Hepatocyte (in vitro differentiated cells): ENCODE data around the gene VGLL2. TPM values are rescaled to one million over a fixed set of nuclear protein-coding genes. Genes with fewer than 3 reads are reported as not detected.
"Not testable (repeated sequence)": the region's sequence is repeated elsewhere in the genome, so short reads cannot be mapped to it uniquely, and the experiment has no call there.

ENCODE experiments used
- DNase-seq: peaks from one replicate; pipeline ENCODE4 v3.0.0-alpha.2; 2016; ENCODE audit warnings: low spot score
- H2AFZ ChIP-seq: fragments of 200-600 bp; sonication (generic); 2 replicates; pipeline ENCODE4 v1.6.0; 2016; ENCODE audit warnings: antibody characterized with exemption, mild to moderate bottlenecking
- H3K27ac ChIP-seq: fragments of 200-600 bp; sonication (generic); 2 replicates; pipeline ENCODE4 v1.5.1; 2016; ENCODE audit warnings: mild to moderate bottlenecking
- H3K27me3 ChIP-seq: fragments of 200-600 bp; sonication (generic); 2 replicates; pipeline ENCODE4 v1.6.1; 2016
- H3K36me3 ChIP-seq: fragments of 200-600 bp; sonication (generic); replicated peaks from 2 replicates; pipeline ENCODE4 v1.5.1; 2016; ENCODE audit warnings: low read depth; ENCODE audit not compliant: insufficient read depth
- H3K4me1 ChIP-seq: fragments of 200-600 bp; sonication (generic); 2 replicates; pipeline ENCODE4 v1.5.1; 2016; ENCODE audit warnings: mild to moderate bottlenecking, moderate library complexity; ENCODE audit not compliant: insufficient read depth
- H3K4me2 ChIP-seq: fragments of 200-600 bp; sonication (generic); 2 replicates; pipeline ENCODE4 v1.6.0; 2016
- H3K4me3 ChIP-seq: fragments of 200-600 bp; sonication (generic); 2 replicates; pipeline ENCODE4 v1.5.1; 2016; ENCODE audit warnings: mild to moderate bottlenecking
- H3K79me2 ChIP-seq: fragments of 200-600 bp; sonication (generic); 2 replicates; pipeline ENCODE4 v1.6.0; 2017; ENCODE audit warnings: mild to moderate bottlenecking
- H3K9me2 ChIP-seq: fragments of 200-600 bp; sonication (generic); replicated peaks from 2 replicates; pipeline ENCODE4 v1.6.0; 2017; ENCODE audit warnings: mild to moderate bottlenecking; ENCODE audit not compliant: insufficient read depth
- H3K9me3 ChIP-seq: fragments of 200-600 bp; sonication (generic); 2 replicates; pipeline ENCODE4 v1.5.1; 2016; ENCODE audit warnings: low read depth, mild to moderate bottlenecking
- H4K20me1 ChIP-seq: fragments of 200-600 bp; sonication (generic); 2 replicates; pipeline ENCODE4 v1.6.0; 2016; ENCODE audit warnings: mild to moderate bottlenecking; ENCODE audit not compliant: insufficient read depth, poor library complexity, severe bottlenecking
- CTCF ChIP-seq: fragments of 200-600 bp; sonication (generic); IDR thresholded peaks from 2 replicates; pipeline ENCODE4 v1.5.1; 2016; ENCODE audit warnings: antibody characterized with exemption, mild to moderate bottlenecking; ENCODE audit not compliant: poor library complexity
- EZH2 ChIP-seq: fragments of 200-600 bp; sonication (generic); IDR thresholded peaks from 2 replicates; pipeline ENCODE4 v1.6.1; 2016; ENCODE audit warnings: antibody characterized with exemption, mild to moderate bottlenecking, borderline replicate concordance
- EZH2phosphoT487 ChIP-seq: fragments of 200-600 bp; sonication (generic); IDR thresholded peaks from one replicate; pipeline ENCODE4 v1.6.1; 2018; ENCODE audit warnings: antibody characterized with exemption, mild to moderate bottlenecking, low read depth, moderate library complexity; ENCODE audit not compliant: unreplicated experiment, severe bottlenecking
- WGBS: methylation state at CpG from one replicate; pipeline ENCODE4 v1.1.6; 2016; ENCODE audit warnings: low lambda C conversion rate; ENCODE audit errors: missing lambda C conversion rate; 5-methylcytosine and 5-hydroxymethylcytosine counted together
- polyA plus RNA-seq: library from polyadenylated mRNA; unstranded; fragments of >200 nt; fragmentation: Nextera tagmentation; extraction: Ambion mirVana; gene quantifications from 2 replicates; pipeline ENCODE4 v1.2.1, GENCODE V29; 2016
- total RNA-seq: library from RNA; depleted of rRNA; stranded (reverse); fragments of >200 nt; gene quantifications from 2 replicates; pipeline ENCODE4 v1.2.3, GENCODE V29; 2014

Gene VGLL2
- total and polyA plus RNA-seq, 2 experiments from 2014 or later = not detected

GRCh38 chr6:117231466-117231865 is 33.9 kb upstream of the VGLL2 start:
- Histone ChIP-seq H2AFZ (no peak overlapping the region), H3K9me2 (no peaks in the 10 kb centered on the region), H3K27ac (no peak overlapping the region), H4K20me1 (no peaks in the 10 kb centered on the region), H3K27me3 (no peaks in the 10 kb centered on the region), H3K4me2 (no peak overlapping the region), H3K4me3 (no peak overlapping the region), H3K9me3 (no peaks in the 10 kb centered on the region), H3K4me1 (no peaks in the 10 kb centered on the region), H3K79me2 (no peaks in the 10 kb centered on the region), H3K36me3 (no peaks in the 10 kb centered on the region)
- DNase-seq = no peak
- 91% methylated on average over 2 of the region's 2 CpGs for WGBS
- TF ChIP-seq CTCF (no peak), EZH2 (no peak), EZH2phosphoT487 (no peak)

GRCh38 chr6:117232196-117232595 is 33.2 kb upstream of the VGLL2 start:
- Histone ChIP-seq H3K27me3 (no peaks in the 10 kb centered on the region), H2AFZ (no peak overlapping the region), H3K9me2 (no peaks in the 10 kb centered on the region), H3K36me3 (no peaks in the 10 kb centered on the region), H3K79me2 (no peaks in the 10 kb centered on the region), H4K20me1 (no peaks in the 10 kb centered on the region), H3K4me3 (no peak overlapping the region), H3K9me3 (no peaks in the 10 kb centered on the region), H3K4me1 (no peaks in the 10 kb centered on the region), H3K4me2 (no peak overlapping the region), H3K27ac (no peak overlapping the region)
- TF ChIP-seq EZH2 (no peak), CTCF (no peak), EZH2phosphoT487 (no peak)
- no peak for DNase-seq
- WGBS = 75% methylated on average over 4 of the region's 4 CpGs

- no peak overlapping the region for H3K4me2 ChIP-seq
- H3K4me1 ChIP-seq = no peaks in the 10 kb centered on the region
- H3K27ac ChIP-seq = no peak overlapping the region
- no peaks in the 10 kb centered on the region for H3K9me2 ChIP-seq
- no peak overlapping the region for H3K4me3 ChIP-seq
- TF ChIP-seq CTCF = no peak
- TF ChIP-seq EZH2 = no peak
- TF ChIP-seq EZH2phosphoT487 = no peak
- H2AFZ ChIP-seq = no peak overlapping the region
- H3K36me3 ChIP-seq = no peaks in the 10 kb centered on the region
- DNase-seq = no peak
- WGBS = 89% methylated on average over 3 of the region's 3 CpGs
- no peaks in the 10 kb centered on the region for H3K79me2 ChIP-seq
- no peaks in the 10 kb centered on the region for H3K9me3 ChIP-seq
- no peaks in the 10 kb centered on the region for H4K20me1 ChIP-seq
- no peaks in the 10 kb centered on the region for H3K27me3 ChIP-seq
Observed at GRCh38 chr6:117233145-117233544, 32.2 kb upstream of the VGLL2 start.

- Histone ChIP-seq H4K20me1 (no peaks in the 10 kb centered on the region), H3K27me3 (no peaks in the 10 kb centered on the region), H3K4me3 (no peak overlapping the region), H3K36me3 (no peaks in the 10 kb centered on the region), H3K4me1 (no peaks in the 10 kb centered on the region), H3K4me2 (no peak overlapping the region), H3K9me3 (no peaks in the 10 kb centered on the region), H3K9me2 (no peaks in the 10 kb centered on the region), H2AFZ (no peak overlapping the region), H3K27ac (no peak overlapping the region), H3K79me2 (no peaks in the 10 kb centered on the region)
- 95% methylated on average over 2 of the region's 2 CpGs for WGBS
- DNase-seq = no peak
- TF ChIP-seq CTCF (no peak), EZH2phosphoT487 (no peak), EZH2 (no peak)
Observed at GRCh38 chr6:117237561-117237960, 27.8 kb upstream of the VGLL2 start.

DNA sequence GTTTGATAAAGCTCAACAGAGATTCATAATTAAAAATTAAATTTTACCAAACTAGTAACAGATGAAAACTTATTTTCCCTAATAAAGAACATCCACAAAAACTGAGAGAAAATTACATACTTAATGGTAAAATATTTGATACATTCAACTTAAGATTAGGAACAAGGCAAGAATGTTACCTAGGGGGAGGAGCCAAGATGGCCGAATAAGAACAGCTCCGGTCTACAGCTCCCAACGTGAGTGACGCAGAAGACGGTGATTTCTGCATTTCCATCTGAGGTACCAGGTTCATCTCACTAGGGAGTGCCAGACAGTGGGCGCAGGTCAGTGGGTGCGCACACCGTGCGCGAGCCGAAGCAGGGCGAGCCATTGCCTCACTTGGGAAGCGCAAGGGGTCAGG is 20.8 kb upstream of the VGLL2 start:
- H3K27me3 ChIP-seq, H3K4me1 ChIP-seq, DNase-seq, H3K4me3 ChIP-seq, H3K4me2 ChIP-seq, H3K9me3 ChIP-seq, H3K9me2 ChIP-seq, H4K20me1 ChIP-seq, H3K36me3 ChIP-seq, H3K79me2 ChIP-seq, H2AFZ ChIP-seq, H3K27ac ChIP-seq: not testable (repeated sequence)
- WGBS = 64% methylated on average over 13 of the region's 13 CpGs
